HG03095 (cell line): Measurements from ENCODE around the gene RTL1.

Source experiments
- ATAC-seq: cut with Tn5 transposase; IDR thresholded peaks from one replicate; pipeline ENCODE4 v1.9.1; 2021; ENCODE audit warnings: moderate library complexity; ENCODE audit not compliant: unreplicated experiment

RTL1 gene

GRCh38 chr14:100882991-100883788 is 20.3 kb downstream of the RTL1 start:
- ATAC-seq, result no peak

GRCh38 chr14:100882026-100882967 is 21.2 kb downstream of the RTL1 start:
- no peak for ATAC-seq

- no peak for ATAC-seq
These were observed 22.1 kb downstream of the RTL1 start for GRCh38 chr14:100881211-100882025.

GRCh38 chr14:100880271-100881101 is 23.0 kb downstream of the RTL1 start:
- no peak for ATAC-seq

- no peak for ATAC-seq
These were observed 23.7 kb downstream of the RTL1 start for GRCh38 chr14:100879782-100880181.

GRCh38 chr14:100879194-100879593 is 24.3 kb downstream of the RTL1 start:
- ATAC-seq, result no peak

- ATAC-seq, result no peak
These were observed 25.0 kb downstream of the RTL1 start for GRCh38 chr14:100878271-100879146.

- no peak for ATAC-seq
These were observed 27.5 kb downstream of the RTL1 start for GRCh38 chr14:100875861-100876590.

- ATAC-seq, result no peak
These were observed 28.4 kb downstream of the RTL1 start for GRCh38 chr14:100875126-100875525.

- ATAC-seq, result no peak
These were observed 29.0 kb downstream of the RTL1 start for GRCh38 chr14:100874411-100875091.

- no peak for ATAC-seq
These were observed 29.5 kb downstream of the RTL1 start for GRCh38 chr14:100874051-100874410.

GRCh38 chr14:100873096-100873482 is 30.4 kb downstream of the RTL1 start:
- ATAC-seq, result no peak

GRCh38 chr14:100872259-100873095 is 31.0 kb downstream of the RTL1 start:
- no peak for ATAC-seq

- ATAC-seq, result no peak
These were observed 32.0 kb downstream of the RTL1 start for GRCh38 chr14:100871234-100872186.

- no peak for ATAC-seq
These were observed 34.7 kb downstream of the RTL1 start for GRCh38 chr14:100868621-100869370.
